Measurements from ENCODE around the gene CLIC1. TPM values are rescaled to one million over a fixed set of nuclear protein-coding genes. Genes with fewer than 3 reads are reported as not detected.

The CLIC1 gene
- total and polyA plus RNA-seq, 11 donors = 68.0 to 392 (median 124) TPM

- peaks cover 0 to 17% (median 1%) of the 10 kb centered on the region in 12 donors for H3K4me1 ChIP-seq
- DNase-seq = peak in 1 of 5 donors; percentile 13
- no peak for ATAC-seq
- 91 to 100% (median 97%) methylated on average over 3 of the region's 3 CpGs for WGBS, 4 donors
- H3K27ac ChIP-seq = no peak overlapping the region
- intact Hi-C loops (cut with DNase I) = no loop called here
- no peak for TF ChIP-seq CTCF (IDR thresholded peaks at IDR 0.05)
- no peak for TF ChIP-seq POLR2A (IDR thresholded peaks at IDR 0.05)
- H3K9me3 ChIP-seq = no peaks in the 10 kb centered on the region
- H3K36me3 ChIP-seq = peaks cover 0 to 18% (median 13%) of the 10 kb centered on the region in 9 donors
- H3K27me3 ChIP-seq = no peaks in the 10 kb centered on the region
- H3K4me3 ChIP-seq = no peak overlapping the region
These were observed 14.2 kb downstream of the CLIC1 start for GRCh38 chr6:31722173-31722572.

GRCh38 chr6:31721351-31722020, 14.8 kb downstream of the CLIC1 start, which contains the start of gene LY6G6C:
Gene LY6G6C (minus strand): TSS chr6:31721746. CDS start chr6:31721679, 67 bp downstream.
- no peaks in the 10 kb centered on the region for H3K27me3 ChIP-seq
- DNase-seq (peak in 1 of 5 donors; percentile 18), ATAC-seq (no peak)
- peaks cover 0 to 10% (median 0%) of the 10 kb centered on the region in 12 donors for H3K4me1 ChIP-seq
- 84 to 93% (median 89%) methylated on average over 4 of the region's 4 CpGs for WGBS, 4 donors
- intact Hi-C loops (cut with DNase I) = no loop called here
- TF ChIP-seq CTCF (IDR thresholded peaks at IDR 0.05) = no peak
- TF ChIP-seq POLR2A (IDR thresholded peaks at IDR 0.05) = no peak
- peaks cover 0 to 11% (median 6%) of the 10 kb centered on the region in 9 donors for H3K36me3 ChIP-seq
- H3K9me3 ChIP-seq = no peaks in the 10 kb centered on the region
- no peak within 1 kb of the TSS for H3K4me3 ChIP-seq
- H3K27ac ChIP-seq = no peak within 1 kb of the TSS

GRCh38 chr6:31720196-31720770, 16.0 kb downstream of the CLIC1 start:
- ATAC-seq = no peak
- 85 to 89% (median 88%) methylated on average over 5 of the region's 5 CpGs for WGBS, 4 donors
- intact Hi-C loops (cut with DNase I) = no loop called here

More at GRCh38 chr6:31720196-31720770, 16.0 kb downstream of the CLIC1 start:
- DNase-seq = no peak
- H3K36me3 ChIP-seq = no peaks in the 10 kb centered on the region
- H3K4me3 ChIP-seq = no peak overlapping the region
- H3K27ac ChIP-seq = no peak overlapping the region
- no peaks in the 10 kb centered on the region for H3K9me3 ChIP-seq
- H3K4me1 ChIP-seq = no peaks in the 10 kb centered on the region
- TF ChIP-seq CTCF (IDR thresholded peaks at IDR 0.05) = no peak
- no peak for TF ChIP-seq POLR2A (IDR thresholded peaks at IDR 0.05)
- no peaks in the 10 kb centered on the region for H3K27me3 ChIP-seq
